Endothelial cell (in vitro differentiated cells): ENCODE results near the gene SMIM8. TPM values are rescaled to one million over a fixed set of nuclear protein-coding genes. Genes with fewer than 3 reads are reported as not detected.

Source experiments
- DNase-seq: peaks from one replicate; pipeline ENCODE4 v3.0.0; 2021; ENCODE audit warnings: low spot score
- H3K27ac Mint-ChIP-seq: one replicate; pipeline ENCODE4 v1.8.0; 2021; ENCODE audit warnings: mixed read lengths, inconsistent platforms; ENCODE audit not compliant: unreplicated experiment
- H3K27me3 Mint-ChIP-seq: one replicate; pipeline ENCODE4 v1.8.0; 2021; ENCODE audit warnings: mild to moderate bottlenecking, moderate library complexity, mixed read lengths, inconsistent platforms; ENCODE audit not compliant: unreplicated experiment
- H3K36me3 Mint-ChIP-seq: one replicate; pipeline ENCODE4 v1.8.0; 2021; ENCODE audit warnings: mild to moderate bottlenecking, low read depth, mixed read lengths, inconsistent platforms; ENCODE audit not compliant: unreplicated experiment
- H3K4me1 Mint-ChIP-seq: one replicate; pipeline ENCODE4 v1.8.0; 2021; ENCODE audit warnings: mild to moderate bottlenecking, mixed read lengths, inconsistent platforms; ENCODE audit not compliant: unreplicated experiment
- H3K4me3 Mint-ChIP-seq: one replicate; pipeline ENCODE4 v1.8.0; 2021; ENCODE audit warnings: mild to moderate bottlenecking, mixed read lengths, inconsistent platforms; ENCODE audit not compliant: unreplicated experiment
- H3K9me3 Mint-ChIP-seq: one replicate; pipeline ENCODE4 v1.8.0; 2021; ENCODE audit warnings: mixed read lengths, inconsistent platforms; ENCODE audit not compliant: unreplicated experiment
- total RNA-seq: library from RNA; stranded (reverse); fragmentation: NEBNext Ultra II Directional; extraction: Animal tissue kit (Norgen Biotek cat#: 25700); gene quantifications from one replicate; pipeline ENCODE4 v1.2.1, GENCODE V29; 2021; ENCODE audit not compliant: unreplicated experiment
- TF ChIP-seq, protein P1 (sequence below): fragments of 200-600 bp; sonication (generic); IDR thresholded peaks from one replicate; pipeline ENCODE4 v1.5.0; 2021; ENCODE audit warnings: antibody characterized with exemption; ENCODE audit not compliant: unreplicated experiment

The SMIM8 gene
- total RNA-seq, 1 donor from 2014 or later, result 11.6 TPM

DNA sequence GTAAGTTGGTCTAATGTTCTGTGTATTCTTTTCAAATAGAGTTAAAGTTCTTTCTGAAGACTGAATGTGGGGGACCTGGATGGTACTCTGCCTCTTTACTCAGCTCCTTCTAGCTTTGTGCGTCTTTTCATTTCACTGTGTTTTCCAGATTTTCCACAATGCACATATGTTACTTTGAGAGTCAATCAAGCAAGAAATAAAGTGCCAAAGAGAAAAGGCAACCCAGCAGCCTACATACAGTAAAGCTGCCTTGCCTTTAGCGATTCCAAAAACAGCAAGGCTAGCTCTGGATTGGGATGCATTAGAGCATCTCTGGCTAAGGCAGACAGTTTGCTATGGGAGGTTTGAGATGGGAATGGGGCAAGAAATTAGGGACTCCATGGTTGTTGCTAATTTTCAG lies 27.5 kb downstream of the SMIM8 start:
- H3K4me3 Mint-ChIP-seq, result no peak overlapping the region
- no peak overlapping the region for H3K27ac Mint-ChIP-seq
- no peaks in the 10 kb centered on the region for H3K36me3 Mint-ChIP-seq
- TF ChIP-seq, protein P1, sequence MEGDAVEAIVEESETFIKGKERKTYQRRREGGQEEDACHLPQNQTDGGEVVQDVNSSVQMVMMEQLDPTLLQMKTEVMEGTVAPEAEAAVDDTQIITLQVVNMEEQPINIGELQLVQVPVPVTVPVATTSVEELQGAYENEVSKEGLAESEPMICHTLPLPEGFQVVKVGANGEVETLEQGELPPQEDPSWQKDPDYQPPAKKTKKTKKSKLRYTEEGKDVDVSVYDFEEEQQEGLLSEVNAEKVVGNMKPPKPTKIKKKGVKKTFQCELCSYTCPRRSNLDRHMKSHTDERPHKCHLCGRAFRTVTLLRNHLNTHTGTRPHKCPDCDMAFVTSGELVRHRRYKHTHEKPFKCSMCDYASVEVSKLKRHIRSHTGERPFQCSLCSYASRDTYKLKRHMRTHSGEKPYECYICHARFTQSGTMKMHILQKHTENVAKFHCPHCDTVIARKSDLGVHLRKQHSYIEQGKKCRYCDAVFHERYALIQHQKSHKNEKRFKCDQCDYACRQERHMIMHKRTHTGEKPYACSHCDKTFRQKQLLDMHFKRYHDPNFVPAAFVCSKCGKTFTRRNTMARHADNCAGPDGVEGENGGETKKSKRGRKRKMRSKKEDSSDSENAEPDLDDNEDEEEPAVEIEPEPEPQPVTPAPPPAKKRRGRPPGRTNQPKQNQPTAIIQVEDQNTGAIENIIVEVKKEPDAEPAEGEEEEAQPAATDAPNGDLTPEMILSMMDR, result no peak
- H3K9me3 Mint-ChIP-seq, result no peaks in the 10 kb centered on the region
- DNase-seq, result no peak
- no peaks in the 10 kb centered on the region for H3K27me3 Mint-ChIP-seq
- no peaks in the 10 kb centered on the region for H3K4me1 Mint-ChIP-seq

DNA sequence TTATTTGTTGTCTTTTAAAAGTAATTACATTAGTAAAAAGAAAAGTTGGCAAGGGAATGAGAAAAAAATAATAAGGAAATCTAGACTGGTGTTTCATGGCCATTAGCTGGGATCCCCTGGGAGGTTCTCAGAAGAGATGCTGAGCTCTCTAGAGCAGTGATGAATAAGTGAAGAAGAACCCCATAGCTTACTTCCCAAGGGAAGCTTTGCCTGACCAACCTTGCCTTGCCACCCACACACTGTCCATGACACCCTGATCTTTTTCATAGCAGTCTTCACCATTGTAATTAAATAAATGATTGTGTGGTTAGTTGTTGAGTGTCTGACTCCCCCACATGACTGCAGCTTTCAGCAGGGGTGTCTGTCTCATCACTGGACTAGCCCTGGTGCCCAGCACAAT lies 28.1 kb downstream of the SMIM8 start:
- Mint-ChIP-seq H3K27me3 (no peaks in the 10 kb centered on the region), H3K4me1 (no peaks in the 10 kb centered on the region), H3K36me3 (no peaks in the 10 kb centered on the region), H3K27ac (no peak overlapping the region), H3K4me3 (no peak overlapping the region), H3K9me3 (no peaks in the 10 kb centered on the region)
- TF ChIP-seq, protein P1, result no peak
- DNase-seq, result no peak

DNA sequence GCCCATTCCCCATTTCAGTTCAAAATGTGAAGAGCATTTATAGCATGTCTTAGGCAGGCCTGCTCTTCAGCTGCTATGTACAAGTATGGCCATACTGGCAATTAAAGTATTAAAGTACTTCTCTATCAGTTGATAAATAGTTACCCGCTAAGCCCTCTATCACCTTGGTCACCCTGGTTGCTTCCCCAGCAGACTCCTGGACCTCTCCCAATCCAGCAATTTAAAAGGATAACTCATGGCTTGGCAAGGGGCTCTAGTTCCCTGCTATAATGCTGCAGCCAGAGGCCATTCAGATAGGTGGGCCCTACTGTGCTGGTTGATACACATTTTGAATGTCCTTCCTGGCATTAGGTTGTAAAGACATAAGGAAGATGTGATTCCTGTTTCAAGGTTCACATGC lies 29.2 kb downstream of the SMIM8 start:
- no peaks in the 10 kb centered on the region for H3K36me3 Mint-ChIP-seq
- H3K27ac Mint-ChIP-seq, result no peak overlapping the region
- TF ChIP-seq, protein P1, result no peak
- no peaks in the 10 kb centered on the region for H3K27me3 Mint-ChIP-seq
- H3K9me3 Mint-ChIP-seq, result no peaks in the 10 kb centered on the region
- no peaks in the 10 kb centered on the region for H3K4me1 Mint-ChIP-seq
- no peak overlapping the region for H3K4me3 Mint-ChIP-seq
- DNase-seq, result no peak

DNA sequence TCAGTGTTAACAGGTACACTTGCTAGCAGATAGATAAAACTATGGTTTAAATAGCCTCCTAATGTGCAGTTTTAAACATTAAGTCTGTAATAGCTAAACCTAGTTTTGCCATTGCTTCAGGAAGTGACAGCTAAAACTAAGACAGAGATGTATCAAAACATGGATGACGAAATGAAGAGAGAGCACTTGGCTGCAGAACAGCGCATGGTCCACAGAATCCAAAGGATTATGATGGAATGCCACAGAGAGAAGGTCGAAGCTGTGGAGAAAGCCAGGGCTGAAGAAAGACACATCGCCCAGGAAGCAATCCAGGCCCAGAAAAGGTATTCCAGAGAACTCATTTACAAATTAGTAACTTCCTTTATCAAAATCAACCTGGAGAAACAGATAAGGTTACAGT lies 33.8 kb downstream of the SMIM8 start:
- H3K9me3 Mint-ChIP-seq, result no peaks in the 10 kb centered on the region
- H3K36me3 Mint-ChIP-seq, result peaks cover 4% of the 10 kb centered on the region
- no peaks in the 10 kb centered on the region for H3K4me1 Mint-ChIP-seq
- no peak overlapping the region for H3K4me3 Mint-ChIP-seq
- H3K27ac Mint-ChIP-seq, result no peak overlapping the region
- no peaks in the 10 kb centered on the region for H3K27me3 Mint-ChIP-seq
- TF ChIP-seq, protein P1, result no peak
- no peak for DNase-seq

DNA sequence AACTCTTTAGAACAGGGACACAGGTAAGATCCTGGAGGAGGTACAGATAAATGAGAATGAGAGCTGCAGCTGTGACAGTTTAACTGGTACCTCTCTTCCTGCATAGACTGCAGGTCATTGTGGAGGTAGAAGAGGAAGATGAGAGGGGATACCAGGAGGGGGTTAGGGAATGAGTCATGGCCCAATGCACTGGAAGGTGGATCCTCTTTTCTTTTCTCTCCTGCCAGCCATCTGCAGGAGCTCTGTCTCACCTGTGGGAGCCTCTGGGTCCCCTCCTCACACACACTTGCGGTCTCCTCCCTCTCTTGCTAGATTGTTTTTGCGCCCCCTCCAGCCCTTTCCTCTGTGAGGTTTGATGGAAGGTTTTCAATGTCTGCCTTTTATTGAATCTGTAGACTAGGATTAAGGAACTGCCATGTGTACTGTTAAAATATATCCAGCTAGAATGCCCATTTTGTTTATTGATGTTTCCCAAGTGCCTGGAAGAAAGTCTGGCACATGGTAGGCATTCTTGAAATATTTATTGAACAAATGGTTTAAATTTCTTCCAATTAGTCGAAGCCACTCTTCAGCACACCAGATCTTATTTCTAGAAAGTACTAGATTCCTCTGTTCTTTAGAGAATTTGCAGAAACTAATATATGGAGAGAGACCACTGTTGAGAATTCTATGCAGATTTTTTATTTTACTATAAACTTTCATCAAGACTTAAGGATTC lies 35.2 kb downstream of the SMIM8 start:
- peaks cover 12% of the 10 kb centered on the region for H3K36me3 Mint-ChIP-seq
- no peaks in the 10 kb centered on the region for H3K27me3 Mint-ChIP-seq
- TF ChIP-seq, protein P1, result no peak
- H3K4me3 Mint-ChIP-seq, result no peak overlapping the region
- no peak overlapping the region for H3K27ac Mint-ChIP-seq
- H3K4me1 Mint-ChIP-seq, result no peaks in the 10 kb centered on the region
- H3K9me3 Mint-ChIP-seq, result no peaks in the 10 kb centered on the region
- DNase-seq, result no peak
